ENCODE data around the gene EMX1. TPM values are rescaled to one million over a fixed set of nuclear protein-coding genes. Genes with fewer than 3 reads are reported as not detected.

Gene EMX1
- total RNA-seq, 1 experiment from 2014 or later: not detected

- TF ChIP-seq EZH2 (IDR thresholded peaks at IDR 0.05; ENCODE audit: low read length, unreplicated experiment): no peak
- no peak for TF ChIP-seq EZH2phosphoT487 (IDR thresholded peaks at IDR 0.05; ENCODE audit: borderline replicate concordance, low read length)
- no peak for TF ChIP-seq CTCF (conservative IDR thresholded peaks at IDR 0.05; ENCODE audit: low read depth, low read length)
- intact Hi-C loops (cut with micrococcal nuclease): loop anchor here (2.0 to 5.0 kb wide), 3 partner anchors 24 to 1340 kb away; partner anchors contain the start of gene EMX1
- peak; percentile 80 for DNase-seq
Measured at GRCh38 chr2:72887032-72887739, 30.1 kb upstream of the EMX1 start, which contains the start of gene SPR. Gene SPR, plus strand, starts transcription at chr2:72887408. Its CDS starts 25 bp downstream, at chr2:72887433.

GRCh38 chr2:72887740-72888437, 29.4 kb upstream of the EMX1 start:
- Histone ChIP-seq H3K36me3 (ENCODE audit: low read depth, low read length) (no peaks in the 10 kb centered on the region), H3K4me3 (ENCODE audit: low read length) (peak overlapping the region; percentile 92), H3K4me2 (ENCODE audit: low read length) (peak overlapping the region; percentile 96), H3K27me3 (ENCODE audit: low read length) (no peaks in the 10 kb centered on the region), H3F3A (ENCODE audit: low read length, unreplicated experiment) (no peaks in the 10 kb centered on the region), H2AFZ (ENCODE audit: low read length) (peak overlapping the region; percentile 100), H3K4me1 (ENCODE audit: insufficient read depth, low read length) (peaks cover 26% of the 10 kb centered on the region), H3K9me3 (ENCODE audit: low read length) (no peaks in the 10 kb centered on the region), H3K27ac (ENCODE audit: low read length) (peak overlapping the region; percentile 60), H4K20me1 (ENCODE audit: low read length) (peaks cover 19% of the 10 kb centered on the region; the same call in 1 of the 2 replicates), H3K79me2 (ENCODE audit: low read length) (peaks cover 22% of the 10 kb centered on the region), H3K9ac (ENCODE audit: low read length) (peak overlapping the region; percentile 74), H3K9me2 (replicated peaks; ENCODE audit: low read length) (no peaks in the 10 kb centered on the region)
- TSS peak; percentile 33 for BruUV-seq (replicated peaks)
- ChIA-PET CTCF (interaction anchor here (0.6 to 1.5 kb wide), 2 partner anchors 29 to 324 kb away, joined by 4 read pairs; partner anchors contain the start of gene EMX1), POLR2A (ENCODE audit: unreplicated experiment) (no interaction called here)
- intact Hi-C loops (cut with micrococcal nuclease): loop anchor here (2.0 to 5.0 kb wide), 3 partner anchors 25 to 1341 kb away; partner anchors contain the start of gene EMX1
- ATAC-seq: peak; percentile 64
- TF ChIP-seq EZH2 (IDR thresholded peaks at IDR 0.05; ENCODE audit: low read length, unreplicated experiment) (no peak), CTCF (conservative IDR thresholded peaks at IDR 0.05; ENCODE audit: low read depth, low read length) (peak; percentile 90)
- DNase-seq: peak; percentile 91

More at GRCh38 chr2:72887032-72887739, 30.1 kb upstream of the EMX1 start, which contains the start of gene SPR:
- H3F3A ChIP-seq (ENCODE audit: low read length, unreplicated experiment): no peaks in the 10 kb centered on the region
- H4K20me1 ChIP-seq (ENCODE audit: low read length): peaks cover 19% of the 10 kb centered on the region; the same call in 1 of the 2 replicates
- BruUV-seq (replicated peaks): no TSS peak
- H3K27me3 ChIP-seq (ENCODE audit: low read length): no peaks in the 10 kb centered on the region
- ChIA-PET POLR2A (ENCODE audit: unreplicated experiment) (no interaction called here), CTCF (interaction anchor here (0.6 to 1.5 kb wide), 4 partner anchors 25 to 325 kb away, joined by 3 to 5 read pairs (median 4); partner anchors contain the start of gene EMX1)
- H3K9me2 ChIP-seq (replicated peaks; ENCODE audit: low read length): no peaks in the 10 kb centered on the region
- H3K4me3 ChIP-seq (ENCODE audit: low read length): peak within 1 kb of the TSS; percentile 92
- ATAC-seq: peak; percentile 86
- H3K9ac ChIP-seq (ENCODE audit: low read length): peak within 1 kb of the TSS; percentile 74
- H3K4me2 ChIP-seq (ENCODE audit: low read length): peak within 1 kb of the TSS; percentile 96
- peak within 1 kb of the TSS; percentile 60 for H3K27ac ChIP-seq (ENCODE audit: low read length)
- H3K36me3 ChIP-seq (ENCODE audit: low read depth, low read length): no peaks in the 10 kb centered on the region
- H3K79me2 ChIP-seq (ENCODE audit: low read length): peaks cover 22% of the 10 kb centered on the region
- no peaks in the 10 kb centered on the region for H3K9me3 ChIP-seq (ENCODE audit: low read length)
- H2AFZ ChIP-seq (ENCODE audit: low read length): peak within 1 kb of the TSS; percentile 100
- H3K4me1 ChIP-seq (ENCODE audit: insufficient read depth, low read length): peaks cover 26% of the 10 kb centered on the region
